HepG2 (cell line): ENCODE data around the gene OTOP3.

Experiments
- BRD4 ChIP-seq: sonication (generic); formaldehyde crosslinking; IDR thresholded peaks from 2 replicates; pipeline ENCODE4 v1.4.0; 2020; ENCODE audit warnings: missing genetic modification reagents
- CHCHD3 ChIP-seq: sonication (generic); formaldehyde crosslinking; IDR thresholded peaks from 2 replicates; pipeline ENCODE4 v1.8.0; 2022; ENCODE audit warnings: mild to moderate bottlenecking, missing genetic modification reagents, moderate library complexity
- ELF1 ChIP-seq: sonication (generic); formaldehyde crosslinking; IDR thresholded peaks from 2 replicates; pipeline ENCODE4 v1.4.0; 2020; ENCODE audit warnings: missing genetic modification reagents
- EZH2 ChIP-seq: conservative IDR thresholded peaks from 2 replicates; pipeline ENCODE4 v1.6.1; 2012; ENCODE audit warnings: mild to moderate bottlenecking, low read depth, low read length, moderate library complexity
- MYC ChIP-seq: sonication (generic); formaldehyde crosslinking; IDR thresholded peaks from 2 replicates; pipeline ENCODE4 v1.9.0; 2021; ENCODE audit warnings: missing genetic modification reagents, borderline replicate concordance
- POLR2A ChIP-seq, 2 experiments: IDR thresholded peaks; 2 replicates each; pipeline ENCODE4 v1.6.1; 2011; ENCODE audit warnings: low read depth in 2 of 2, low read length in 2 of 2, mild to moderate bottlenecking in 1 of 2, moderate library complexity in 1 of 2; ENCODE audit not compliant: insufficient read depth in 1 of 2
- TCF12 ChIP-seq, 2 experiments: fragments of 450-650 bp in 1 of 2; sonication (generic) in 1 of 2; formaldehyde crosslinking in 1 of 2; IDR thresholded peaks; 2 replicates each; pipeline versions ENCODE4 v1.6.1 to v1.8.0; 2017 to 2022; ENCODE audit warnings: antibody characterized with exemption in 1 of 2, mild to moderate bottlenecking in 1 of 2, missing genetic modification reagents in 1 of 2, moderate library complexity in 1 of 2
- TF ChIP-seq, protein P1 (sequence below): sonication (generic); formaldehyde crosslinking; IDR thresholded peaks from 2 replicates; pipeline ENCODE4 v1.5.0; 2020; ENCODE audit warnings: mild to moderate bottlenecking, missing genetic modification reagents, moderate library complexity
- TF ChIP-seq, protein P2 (sequence below): sonication (generic); formaldehyde crosslinking; IDR thresholded peaks from 2 replicates; pipeline ENCODE4 v1.5.0; 2020; ENCODE audit warnings: mild to moderate bottlenecking, missing genetic modification reagents
- TF ChIP-seq, protein P3 (sequence below): sonication (generic); formaldehyde crosslinking; IDR thresholded peaks from 2 replicates; pipeline ENCODE4 v1.5.1; 2020; ENCODE audit warnings: mild to moderate bottlenecking, missing genetic modification reagents

DNA sequence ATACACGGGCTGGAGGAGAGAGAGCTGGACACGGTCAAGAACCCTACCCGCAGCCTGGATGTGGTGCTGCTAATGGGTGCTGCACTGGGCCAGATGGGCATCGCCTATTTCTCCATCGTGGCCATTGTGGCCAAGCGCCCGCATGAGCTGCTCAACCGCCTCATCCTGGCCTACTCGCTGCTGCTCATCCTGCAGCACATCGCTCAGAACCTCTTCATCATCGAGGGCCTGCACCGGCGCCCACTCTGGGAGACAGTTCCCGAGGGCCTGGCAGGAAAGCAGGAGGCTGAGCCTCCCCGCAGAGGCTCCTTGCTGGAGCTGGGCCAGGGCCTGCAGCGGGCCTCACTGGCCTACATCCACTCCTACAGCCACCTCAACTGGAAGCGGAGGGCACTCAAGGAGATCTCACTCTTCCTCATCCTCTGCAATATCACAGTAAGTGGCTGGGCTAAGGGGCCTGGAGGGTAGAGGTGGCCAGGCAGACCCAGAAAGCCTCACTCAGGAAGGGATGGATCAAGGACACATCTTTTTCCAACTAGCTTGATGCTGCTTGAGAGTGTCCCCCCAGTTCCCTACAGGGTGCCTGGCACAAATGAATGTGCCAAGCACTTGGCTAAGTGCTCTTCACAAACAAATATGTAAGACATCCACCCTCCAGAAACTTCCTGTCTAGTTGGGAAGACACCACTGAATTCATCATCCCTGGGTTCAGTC is 11.5 kb downstream of the OTOP3 start:
- TF ChIP-seq TCF12 (IDR thresholded peaks at IDR 0.05), result no peak
- no peak for TF ChIP-seq TCF12 (CRISPR knock-in tag; IDR thresholded peaks at IDR 0.05)
- no peak for TF ChIP-seq BRD4 (CRISPR knock-in tag)
- TF ChIP-seq, protein P1, sequence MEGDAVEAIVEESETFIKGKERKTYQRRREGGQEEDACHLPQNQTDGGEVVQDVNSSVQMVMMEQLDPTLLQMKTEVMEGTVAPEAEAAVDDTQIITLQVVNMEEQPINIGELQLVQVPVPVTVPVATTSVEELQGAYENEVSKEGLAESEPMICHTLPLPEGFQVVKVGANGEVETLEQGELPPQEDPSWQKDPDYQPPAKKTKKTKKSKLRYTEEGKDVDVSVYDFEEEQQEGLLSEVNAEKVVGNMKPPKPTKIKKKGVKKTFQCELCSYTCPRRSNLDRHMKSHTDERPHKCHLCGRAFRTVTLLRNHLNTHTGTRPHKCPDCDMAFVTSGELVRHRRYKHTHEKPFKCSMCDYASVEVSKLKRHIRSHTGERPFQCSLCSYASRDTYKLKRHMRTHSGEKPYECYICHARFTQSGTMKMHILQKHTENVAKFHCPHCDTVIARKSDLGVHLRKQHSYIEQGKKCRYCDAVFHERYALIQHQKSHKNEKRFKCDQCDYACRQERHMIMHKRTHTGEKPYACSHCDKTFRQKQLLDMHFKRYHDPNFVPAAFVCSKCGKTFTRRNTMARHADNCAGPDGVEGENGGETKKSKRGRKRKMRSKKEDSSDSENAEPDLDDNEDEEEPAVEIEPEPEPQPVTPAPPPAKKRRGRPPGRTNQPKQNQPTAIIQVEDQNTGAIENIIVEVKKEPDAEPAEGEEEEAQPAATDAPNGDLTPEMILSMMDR, result no peak
- TF ChIP-seq EZH2, result no peak
- TF ChIP-seq ELF1 (CRISPR knock-in tag), result no peak
- TF ChIP-seq MYC, result no peak
- TF ChIP-seq CHCHD3 (CRISPR knock-in tag), result no peak
- TF ChIP-seq POLR2A (IDR thresholded peaks at IDR 0.05; ENCODE audit: insufficient read depth in 1 of 2, low read depth in 2 of 2, low read length in 2 of 2), result no peak
- TF ChIP-seq, protein P2, sequence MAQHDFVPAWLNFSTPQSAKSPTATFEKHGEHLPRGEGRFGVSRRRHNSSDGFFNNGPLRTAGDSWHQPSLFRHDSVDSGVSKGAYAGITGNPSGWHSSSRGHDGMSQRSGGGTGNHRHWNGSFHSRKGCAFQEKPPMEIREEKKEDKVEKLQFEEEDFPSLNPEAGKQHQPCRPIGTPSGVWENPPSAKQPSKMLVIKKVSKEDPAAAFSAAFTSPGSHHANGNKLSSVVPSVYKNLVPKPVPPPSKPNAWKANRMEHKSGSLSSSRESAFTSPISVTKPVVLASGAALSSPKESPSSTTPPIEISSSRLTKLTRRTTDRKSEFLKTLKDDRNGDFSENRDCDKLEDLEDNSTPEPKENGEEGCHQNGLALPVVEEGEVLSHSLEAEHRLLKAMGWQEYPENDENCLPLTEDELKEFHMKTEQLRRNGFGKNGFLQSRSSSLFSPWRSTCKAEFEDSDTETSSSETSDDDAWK (CRISPR knock-in tag), result no peak
- TF ChIP-seq, protein P3, sequence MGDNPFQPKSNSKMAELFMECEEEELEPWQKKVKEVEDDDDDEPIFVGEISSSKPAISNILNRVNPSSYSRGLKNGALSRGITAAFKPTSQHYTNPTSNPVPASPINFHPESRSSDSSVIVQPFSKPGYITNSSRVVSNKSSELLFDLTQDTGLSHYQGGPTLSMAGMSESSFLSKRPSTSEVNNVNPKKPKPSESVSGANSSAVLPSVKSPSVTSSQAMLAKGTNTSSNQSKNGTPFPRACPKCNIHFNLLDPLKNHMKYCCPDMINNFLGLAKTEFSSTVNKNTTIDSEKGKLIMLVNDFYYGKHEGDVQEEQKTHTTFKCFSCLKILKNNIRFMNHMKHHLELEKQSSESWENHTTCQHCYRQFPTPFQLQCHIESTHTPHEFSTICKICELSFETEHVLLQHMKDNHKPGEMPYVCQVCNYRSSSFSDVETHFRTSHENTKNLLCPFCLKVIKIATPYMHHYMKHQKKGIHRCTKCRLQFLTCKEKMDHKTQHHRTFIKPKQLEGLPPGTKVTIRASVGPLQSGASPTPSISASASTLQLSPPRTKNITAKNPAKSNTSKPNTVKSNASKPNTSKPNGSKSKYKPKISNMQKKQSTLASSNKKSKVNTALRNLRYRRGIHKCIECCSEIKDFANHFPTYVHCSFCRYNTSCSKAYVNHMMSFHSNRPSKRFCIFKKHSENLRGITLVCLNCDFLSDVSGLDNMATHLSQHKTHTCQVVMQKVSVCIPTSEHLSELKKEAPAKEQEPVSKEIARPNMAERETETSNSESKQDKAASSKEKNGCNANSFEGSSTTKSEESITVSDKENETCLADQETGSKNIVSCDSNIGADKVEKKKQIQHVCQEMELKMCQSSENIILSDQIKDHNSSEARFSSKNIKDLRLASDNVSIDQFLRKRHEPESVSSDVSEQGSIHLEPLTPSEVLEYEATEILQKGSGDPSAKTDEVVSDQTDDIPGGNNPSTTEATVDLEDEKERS (CRISPR knock-in tag), result no peak
